Activated CD4-positive, alpha-beta T cell treated with anti-CD3 and anti-CD28 coated beads, Interleukin-2, amount 50 U/mL, for 24 hours (primary cell): ENCODE data around the gene ATP10A.

Experiments used
- DNase-seq, 2 donors: peaks; one replicate each; pipeline ENCODE4 v3.0.0-alpha.2; 2020; ENCODE audit warnings: low read depth in 1 of 2, low spot score in 1 of 2

The ATP10A gene

GRCh38 chr15:25863111-25863967, at the start of gene ATP10A:
Gene ATP10A, minus strand, starts transcription at chr15:25863327. Its CDS starts 231 bp downstream, at chr15:25863096.
- peak in 1 of 2 donors; percentile 50 for DNase-seq

GRCh38 chr15:25912035-25912434, 48.9 kb upstream of the ATP10A start:
- DNase-seq, result no peak

GRCh38 chr15:25910832-25911231, 47.7 kb upstream of the ATP10A start:
- no peak for DNase-seq

- no peak for DNase-seq
Observed at GRCh38 chr15:25909806-25910205, 46.7 kb upstream of the ATP10A start.

GRCh38 chr15:25909325-25909724, 46.2 kb upstream of the ATP10A start:
- no peak for DNase-seq

- peak in 1 of 2 donors; percentile 15 for DNase-seq
Observed at GRCh38 chr15:25905140-25905539, 42.0 kb upstream of the ATP10A start.

- no peak for DNase-seq
Observed at GRCh38 chr15:25903024-25903581, 40.0 kb upstream of the ATP10A start.

- DNase-seq, result no peak
Observed at GRCh38 chr15:25901811-25902605, 38.9 kb upstream of the ATP10A start.

GRCh38 chr15:25900901-25901300, 37.8 kb upstream of the ATP10A start:
- no peak for DNase-seq

GRCh38 chr15:25900431-25900830, 37.3 kb upstream of the ATP10A start:
- DNase-seq, result no peak

- DNase-seq, result no peak
Observed at GRCh38 chr15:25899870-25900269, 36.7 kb upstream of the ATP10A start.

GRCh38 chr15:25897658-25898057, 34.5 kb upstream of the ATP10A start:
- no peak for DNase-seq

- DNase-seq, result no peak
Observed at GRCh38 chr15:25894371-25894902, 31.3 kb upstream of the ATP10A start.

- DNase-seq, result no peak
Observed at GRCh38 chr15:25893596-25893995, 30.5 kb upstream of the ATP10A start.

GRCh38 chr15:25892126-25892525, 29.0 kb upstream of the ATP10A start:
- DNase-seq, result no peak

- DNase-seq, result no peak
Observed at GRCh38 chr15:25891081-25891480, 28.0 kb upstream of the ATP10A start.

- no peak for DNase-seq
Observed at GRCh38 chr15:25890529-25890928, 27.4 kb upstream of the ATP10A start.

GRCh38 chr15:25887870-25888269, 24.7 kb upstream of the ATP10A start:
- no peak for DNase-seq

GRCh38 chr15:25886498-25887140, 23.5 kb upstream of the ATP10A start:
- no peak for DNase-seq

GRCh38 chr15:25884370-25884769, 21.2 kb upstream of the ATP10A start:
- DNase-seq, result no peak
